GM18526 (cell line): ENCODE results near the gene KCNIP3.

ENCODE experiments used
- POLR2A ChIP-seq: IDR thresholded peaks from 3 replicates; pipeline ENCODE4 v1.6.1; 2011; ENCODE audit not compliant: insufficient read length; ENCODE audit errors: extremely low read depth

KCNIP3 gene

GRCh38 chr2:95344656-95345055, 47.5 kb downstream of the KCNIP3 start:
- TF ChIP-seq POLR2A, result no peak

- no peak for TF ChIP-seq POLR2A
Observed at GRCh38 chr2:95345081-95345562, 48.0 kb downstream of the KCNIP3 start.

DNA sequence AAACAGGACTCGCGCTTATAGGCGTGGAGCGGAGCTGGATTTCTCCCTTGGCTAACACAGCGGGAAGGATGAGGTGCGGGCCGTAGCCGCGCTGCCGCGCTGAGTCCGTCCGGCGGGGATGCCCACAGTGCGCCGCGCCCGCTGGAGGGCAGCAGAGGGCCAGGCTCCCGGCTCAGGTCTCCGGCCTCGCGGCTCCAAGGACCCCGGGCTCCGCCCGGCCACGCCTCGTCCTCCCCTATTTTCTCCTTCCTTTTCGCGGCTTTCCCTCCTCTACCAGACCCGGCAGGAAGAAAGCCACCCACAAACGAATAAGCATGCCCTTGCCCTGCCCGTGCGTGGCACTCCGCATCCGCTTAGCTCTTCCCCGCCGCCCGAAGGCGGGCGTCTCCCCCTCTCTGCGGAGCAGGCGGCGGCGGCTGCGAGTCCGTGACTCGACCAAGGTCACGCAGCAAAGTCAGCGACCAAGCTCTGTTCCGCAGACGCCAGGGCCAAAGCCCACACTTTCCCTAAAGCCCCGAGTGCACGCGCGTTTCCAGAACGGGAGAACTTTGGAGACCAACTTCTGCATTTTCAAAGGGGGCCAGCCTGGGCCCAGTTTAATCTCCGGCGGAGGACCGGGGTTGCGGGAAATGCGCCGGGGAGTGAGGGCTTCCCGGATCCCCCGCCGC, 48.5 kb downstream of the KCNIP3 start:
- TF ChIP-seq POLR2A, result no peak

- no peak for TF ChIP-seq POLR2A
Observed at GRCh38 chr2:95346231-95346737, 49.1 kb downstream of the KCNIP3 start.

- TF ChIP-seq POLR2A, result no peak
Observed at GRCh38 chr2:95346738-95347671, 49.9 kb downstream of the KCNIP3 start.

DNA sequence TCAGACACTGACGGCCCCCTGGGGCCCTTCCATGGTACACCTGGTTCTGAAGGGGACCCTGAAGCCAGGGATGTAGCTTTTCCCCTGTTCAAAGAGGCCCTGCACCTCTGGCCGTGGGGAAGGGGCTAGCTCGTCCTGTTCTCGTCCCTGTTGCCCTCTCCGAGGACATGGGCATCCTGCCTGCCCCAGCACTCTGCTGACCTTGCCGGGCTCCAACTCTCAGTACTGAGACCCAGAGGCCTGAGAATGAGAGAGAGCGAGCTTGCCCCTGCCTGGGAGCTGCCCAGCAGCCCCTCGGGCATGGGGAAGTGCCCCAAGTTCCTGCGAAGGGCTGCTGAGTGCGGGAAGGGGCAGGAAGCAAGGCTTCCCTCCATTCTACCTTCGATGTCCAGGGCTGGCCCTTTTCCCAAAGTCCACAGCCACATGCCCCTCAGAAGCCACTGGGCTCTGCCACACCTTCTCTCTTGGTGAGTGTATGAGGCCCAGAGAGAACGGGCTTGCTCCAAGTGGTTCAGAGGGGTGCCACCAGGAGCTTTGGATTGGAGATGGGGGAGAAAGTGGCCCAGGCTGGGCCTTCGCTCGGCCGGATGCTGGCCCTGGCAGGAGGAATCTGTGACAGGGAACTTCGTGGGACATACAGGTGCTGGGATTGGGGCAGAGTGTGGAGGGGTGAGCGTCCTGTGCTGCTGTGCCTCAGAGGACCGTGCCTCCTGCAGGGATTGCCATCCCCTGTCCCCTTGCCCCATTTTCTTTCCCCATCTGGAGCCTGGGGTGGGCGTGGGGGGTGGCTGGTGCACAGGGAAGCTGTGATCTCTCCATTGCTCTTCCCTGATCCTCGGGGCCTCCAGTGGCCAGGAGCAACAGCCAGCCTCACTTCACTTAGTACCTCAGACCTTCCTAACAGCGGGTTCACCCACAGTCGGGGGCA, 50.8 kb downstream of the KCNIP3 start:
- TF ChIP-seq POLR2A, result no peak

- no peak for TF ChIP-seq POLR2A
Observed at GRCh38 chr2:95348609-95349567, 51.7 kb downstream of the KCNIP3 start.

DNA sequence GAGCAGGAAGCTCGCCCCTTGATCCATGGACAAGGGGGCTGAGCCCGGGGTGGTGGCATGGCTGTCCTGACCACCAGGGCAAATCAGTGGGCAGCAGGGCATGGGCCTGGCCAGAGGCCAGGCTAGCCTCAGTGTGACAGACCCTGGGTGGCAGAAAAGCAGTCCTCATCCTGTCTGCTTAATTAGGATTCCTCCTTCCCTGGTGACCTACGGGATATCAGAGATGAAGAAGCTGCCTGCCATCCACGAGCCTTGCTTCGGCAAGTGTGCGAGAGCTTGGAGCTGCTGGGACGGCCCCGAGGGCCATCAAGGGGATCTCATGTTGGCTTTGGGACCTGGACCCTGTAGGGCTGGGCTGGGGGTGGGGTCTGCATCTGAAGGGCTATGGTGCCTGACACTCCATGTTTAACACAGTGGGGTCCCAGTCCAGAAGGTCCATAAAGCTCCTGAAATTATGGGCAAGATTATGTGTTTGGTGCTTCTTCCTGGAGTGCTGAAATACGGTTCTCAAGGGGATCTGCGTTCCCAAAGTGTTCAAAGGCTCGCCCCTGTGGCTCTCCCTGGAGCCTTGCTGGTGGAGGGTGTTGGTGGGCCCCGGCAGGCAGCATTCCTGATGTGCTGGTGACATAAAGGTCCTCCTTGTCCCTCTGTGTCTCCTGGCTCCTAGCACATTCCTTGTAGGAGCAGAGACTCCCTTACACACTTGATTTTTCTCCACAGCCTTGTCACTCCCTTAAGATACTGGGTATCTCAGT, 52.6 kb downstream of the KCNIP3 start:
- no peak for TF ChIP-seq POLR2A

GRCh38 chr2:95350368-95350767, 53.2 kb downstream of the KCNIP3 start:
- no peak for TF ChIP-seq POLR2A

GRCh38 chr2:95350774-95351597, 53.8 kb downstream of the KCNIP3 start:
- TF ChIP-seq POLR2A, result no peak

- no peak for TF ChIP-seq POLR2A
Observed at GRCh38 chr2:95351598-95351915, 54.4 kb downstream of the KCNIP3 start.

DNA sequence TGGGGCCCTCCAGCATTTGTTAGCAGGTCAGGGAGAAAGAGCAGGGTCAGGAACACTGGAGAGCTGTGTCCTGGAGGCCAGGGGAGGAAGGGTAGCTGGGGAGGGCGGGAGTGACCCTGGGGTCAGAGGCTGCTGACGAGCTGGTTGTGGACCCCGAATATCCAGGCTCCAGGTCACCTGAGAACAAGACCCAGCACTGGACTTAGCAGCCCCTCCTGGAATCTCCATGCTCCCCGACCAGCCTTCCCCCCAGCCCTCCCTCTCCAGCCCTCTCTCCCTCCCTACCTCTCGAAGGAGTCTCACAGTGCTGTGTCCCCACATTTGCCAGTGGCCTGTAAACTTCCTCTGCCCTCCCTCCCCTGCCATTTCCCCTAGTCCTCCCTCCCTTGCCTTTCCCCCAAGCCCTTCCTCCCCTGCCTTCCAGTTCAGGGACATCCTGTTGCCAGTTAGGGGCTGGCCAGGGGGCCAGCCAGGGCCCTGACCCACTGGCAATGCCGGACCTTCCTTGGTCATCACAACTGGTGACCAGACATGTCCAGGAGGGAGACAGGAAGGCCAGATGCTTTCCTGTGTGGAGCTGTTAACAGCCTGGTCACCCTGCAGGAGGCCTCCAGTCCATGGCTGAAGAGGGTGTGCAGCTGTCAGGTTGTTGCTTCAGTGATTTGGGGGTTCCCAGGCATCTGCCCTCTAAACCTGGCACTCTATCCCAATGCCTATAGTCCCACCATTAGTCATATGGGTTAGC, 55.3 kb downstream of the KCNIP3 start:
- TF ChIP-seq POLR2A, result no peak
